ENCODE measurements around the gene TMIE.

- TF ChIP-seq CTCF (IDR thresholded peaks at IDR 0.05) = no peak
- no peak for TF ChIP-seq POLR2A (IDR thresholded peaks at IDR 0.05)
These were observed 15.7 kb upstream of the TMIE start for GRCh38 chr3:46685446-46685845.
